ENCODE measurements around the gene FOXQ1.

- no peak for TF ChIP-seq CTCF (IDR thresholded peaks at IDR 0.05)
- no peak for TF ChIP-seq ZFX (IDR thresholded peaks at IDR 0.05; ENCODE audit: borderline replicate concordance)
Observed at GRCh38 chr6:1334684-1335083, 22.8 kb downstream of the FOXQ1 start.

All from 22Rv1 (cell line).